Kidney epithelial cell (primary cell): Measurements from ENCODE around the gene NLGN4X. TPM values are rescaled to one million over a fixed set of nuclear protein-coding genes. Genes with fewer than 3 reads are reported as not detected.

Experiments
- DNase-seq: peaks from one replicate; pipeline ENCODE4 v3.0.0-alpha.2; 2010; ENCODE audit warnings: low read depth
- H3K27me3 ChIP-seq: 2 replicates; pipeline ENCODE4 v1.6.0; 2011; ENCODE audit warnings: low read length; ENCODE audit not compliant: control insufficient read depth, insufficient read depth
- H3K36me3 ChIP-seq: 2 replicates; pipeline ENCODE4 v1.5.1; 2011; ENCODE audit warnings: low read length; ENCODE audit not compliant: control insufficient read depth, insufficient read depth
- H3K4me3 ChIP-seq: 2 replicates; pipeline ENCODE4 v1.5.1; 2011; ENCODE audit warnings: low read depth, mild to moderate bottlenecking, control low read depth, low read length
- total RNA-seq: library from RNA; depleted of rRNA; stranded (reverse); fragments of >200 nt; gene quantifications from 2 replicates; pipeline ENCODE4 v1.2.3, GENCODE V29; 2015
- TF ChIP-seq, protein P1 (sequence below): IDR thresholded peaks from 2 replicates; pipeline ENCODE4 v1.5.1; 2011; ENCODE audit warnings: mild to moderate bottlenecking, moderate library complexity, low read length, control low read depth, inconsistent platforms; ENCODE audit not compliant: insufficient read depth, poor library complexity, severe bottlenecking

NLGN4X gene
- total RNA-seq, 1 donor from 2014 or later, result 1.5 TPM

GRCh38 chrX:6052111-6052745 lies 176.4 kb downstream of the NLGN4X start:
- H3K36me3 ChIP-seq, result no peaks in the 10 kb centered on the region
- no peaks in the 10 kb centered on the region for H3K27me3 ChIP-seq
- no peak overlapping the region for H3K4me3 ChIP-seq
- TF ChIP-seq, protein P1, sequence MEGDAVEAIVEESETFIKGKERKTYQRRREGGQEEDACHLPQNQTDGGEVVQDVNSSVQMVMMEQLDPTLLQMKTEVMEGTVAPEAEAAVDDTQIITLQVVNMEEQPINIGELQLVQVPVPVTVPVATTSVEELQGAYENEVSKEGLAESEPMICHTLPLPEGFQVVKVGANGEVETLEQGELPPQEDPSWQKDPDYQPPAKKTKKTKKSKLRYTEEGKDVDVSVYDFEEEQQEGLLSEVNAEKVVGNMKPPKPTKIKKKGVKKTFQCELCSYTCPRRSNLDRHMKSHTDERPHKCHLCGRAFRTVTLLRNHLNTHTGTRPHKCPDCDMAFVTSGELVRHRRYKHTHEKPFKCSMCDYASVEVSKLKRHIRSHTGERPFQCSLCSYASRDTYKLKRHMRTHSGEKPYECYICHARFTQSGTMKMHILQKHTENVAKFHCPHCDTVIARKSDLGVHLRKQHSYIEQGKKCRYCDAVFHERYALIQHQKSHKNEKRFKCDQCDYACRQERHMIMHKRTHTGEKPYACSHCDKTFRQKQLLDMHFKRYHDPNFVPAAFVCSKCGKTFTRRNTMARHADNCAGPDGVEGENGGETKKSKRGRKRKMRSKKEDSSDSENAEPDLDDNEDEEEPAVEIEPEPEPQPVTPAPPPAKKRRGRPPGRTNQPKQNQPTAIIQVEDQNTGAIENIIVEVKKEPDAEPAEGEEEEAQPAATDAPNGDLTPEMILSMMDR, result no peak
- DNase-seq, result peak; percentile 5

- H3K36me3 ChIP-seq, result no peaks in the 10 kb centered on the region
- H3K27me3 ChIP-seq, result no peaks in the 10 kb centered on the region
- DNase-seq, result no peak
- no peak overlapping the region for H3K4me3 ChIP-seq
- TF ChIP-seq, protein P1, result no peak
Measured at GRCh38 chrX:6049132-6049531, 179.5 kb downstream of the NLGN4X start.

- DNase-seq, result no peak
- H3K27me3 ChIP-seq, result no peaks in the 10 kb centered on the region
- H3K36me3 ChIP-seq, result no peaks in the 10 kb centered on the region
- no peak overlapping the region for H3K4me3 ChIP-seq
- TF ChIP-seq, protein P1, result no peak
Measured at GRCh38 chrX:6041630-6042029, 187.0 kb downstream of the NLGN4X start.

DNA sequence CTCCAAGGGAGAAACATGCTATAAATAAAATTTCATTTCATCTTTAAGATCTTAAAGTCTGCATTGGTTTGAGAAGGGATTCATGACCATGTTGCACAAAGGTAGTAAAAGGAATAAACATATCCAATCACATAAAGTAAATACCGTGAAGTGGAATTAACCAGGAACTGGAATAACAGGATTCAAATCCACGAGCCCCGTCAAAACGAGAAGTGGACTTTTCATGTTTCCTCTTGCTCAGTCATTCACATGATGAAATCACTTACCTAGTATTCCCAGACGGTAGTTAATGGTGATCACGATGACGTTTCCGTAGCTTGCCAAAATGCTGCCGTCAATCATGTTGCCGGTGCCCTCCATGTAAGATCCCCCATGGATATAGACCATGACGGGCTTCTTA lies 199.7 kb downstream of the NLGN4X start:
- TF ChIP-seq, protein P1, result no peak
- Histone ChIP-seq H3K27me3 (no peaks in the 10 kb centered on the region), H3K36me3 (no peaks in the 10 kb centered on the region), H3K4me3 (no peak overlapping the region)
- no peak for DNase-seq

DNA sequence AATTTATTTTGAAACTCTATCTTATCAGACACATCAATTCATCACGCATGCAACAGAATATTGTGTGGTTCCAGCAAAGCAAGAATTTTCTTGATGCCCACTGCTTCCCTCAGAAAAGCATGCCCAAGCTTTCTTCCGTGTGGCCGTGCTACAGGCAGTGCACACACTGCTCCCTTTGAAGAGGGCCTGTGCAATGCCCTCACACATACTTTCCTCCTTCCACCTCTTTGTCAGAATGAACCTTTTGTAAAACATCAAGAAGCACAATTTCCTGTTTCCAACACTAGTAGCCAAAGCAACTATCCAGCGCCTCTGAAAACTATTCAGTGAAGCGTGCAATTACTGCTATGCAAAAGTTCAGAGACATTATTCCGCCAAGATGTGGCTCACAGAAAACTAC lies 201.7 kb downstream of the NLGN4X start:
- no peak for DNase-seq
- Histone ChIP-seq H3K4me3 (no peak overlapping the region), H3K36me3 (no peaks in the 10 kb centered on the region), H3K27me3 (no peaks in the 10 kb centered on the region)
- TF ChIP-seq, protein P1, result no peak

- TF ChIP-seq, protein P1, result no peak
- H3K4me3 ChIP-seq, result no peak overlapping the region
- no peaks in the 10 kb centered on the region for H3K27me3 ChIP-seq
- H3K36me3 ChIP-seq, result no peaks in the 10 kb centered on the region
- DNase-seq, result no peak
Measured at GRCh38 chrX:6026429-6026828, 202.2 kb downstream of the NLGN4X start.
